GM12878 (cell line): ENCODE measurements around the gene NLN. TPM values are rescaled to one million over a fixed set of nuclear protein-coding genes. Genes with fewer than 3 reads are reported as not detected.

Experiments
- ATAC-seq: fragments of 200-7000 bp; cut with Tn5 transposase; 3 replicates; pipeline ENCODE4 v1.9.1; 2020; ENCODE audit warnings: mild to moderate bottlenecking, moderate library complexity
- BruUV-seq: library from RNA; stranded (reverse); fragments of 400-500 nt; replicated peaks from 2 replicates; lab custom pipeline; 2021; lab: Mats Ljungman, UMichigan
- CTCF ChIA-PET: fragments of 300-600 bp; sonication (Branson Sonifier 250); formaldehyde crosslinking; extraction: SDS; loops from one replicate; lab custom pipeline; 2021; ENCODE audit warnings: inconsistent platforms; lab: Yijun Ruan, JAX
- POLR2A ChIA-PET: fragments of 350-600 bp; formaldehyde crosslinking; extraction: SDS; loops from one replicate; lab custom pipeline; 2021; ENCODE audit warnings: inconsistent platforms; lab: Charles Lee
- RAD21 ChIA-PET: fragments of 300-600 bp; sonication (Branson Sonifier 250); formaldehyde crosslinking; loops from one replicate; lab custom pipeline; 2023; ENCODE audit warnings: antibody characterized with exemption; ENCODE audit not compliant: unreplicated experiment; lab: Charles Lee
- SMC1A ChIA-PET: fragments of 300-600 bp; sonication (Branson Sonifier 250); formaldehyde crosslinking; loops from one replicate; lab custom pipeline; 2023; ENCODE audit not compliant: unreplicated experiment, uncharacterized antibody; lab: Charles Lee
- DNase-seq: peaks from one replicate; pipeline ENCODE4 v3.0.0-alpha.2; 2011; ENCODE audit warnings: low read depth, low spot score
- FAIRE-seq: peaks from 3 replicates; lab custom pipeline; 2011; peaks lifted over from hg19 to GRCh38; lab: Jason Lieb, UNC
- H2AFZ ChIP-seq: 2 replicates; pipeline ENCODE4 v1.6.0; 2011; ENCODE audit warnings: low read depth, low read length, control low read depth; ENCODE audit not compliant: control insufficient read depth
- H3K27ac ChIP-seq: 2 replicates; pipeline ENCODE4 v1.5.1; 2011; ENCODE audit warnings: control low read depth; ENCODE audit not compliant: control insufficient read depth, insufficient read depth
- H3K27me3 ChIP-seq, 2 experiments: replicated peaks in 1 of 2; 2 replicates each; pipeline versions ENCODE4 v1.6.0 to v1.6.1; 2011; ENCODE audit warnings: low read length in 1 of 2; ENCODE audit not compliant: control insufficient read depth in 2 of 2, insufficient read depth in 2 of 2
- H3K36me3 ChIP-seq, 2 experiments: 2 replicates each; pipeline ENCODE4 v1.5.1; 2011; ENCODE audit warnings: low read length in 1 of 2; ENCODE audit not compliant: control insufficient read depth in 2 of 2, insufficient read depth in 2 of 2
- H3K4me1 ChIP-seq: 2 replicates; pipeline ENCODE4 v1.6.1; 2011; ENCODE audit warnings: mild to moderate bottlenecking, low read length, moderate library complexity, mixed read lengths; ENCODE audit not compliant: control insufficient read depth, insufficient read depth
- H3K4me2 ChIP-seq: 2 replicates; pipeline ENCODE4 v1.6.0; 2011; ENCODE audit warnings: control low read depth; ENCODE audit not compliant: control insufficient read depth, insufficient read depth
- H3K4me3 ChIP-seq: fragments of 200-600 bp; sonication (generic); 2 replicates; pipeline ENCODE4 v1.5.1; 2016
- H3K79me2 ChIP-seq: 2 replicates; pipeline ENCODE4 v1.6.0; 2011; ENCODE audit warnings: low read length; ENCODE audit not compliant: control insufficient read depth, insufficient read depth
- H3K9ac ChIP-seq: 2 replicates; pipeline ENCODE4 v1.8.0; 2011; ENCODE audit warnings: low read length, control low read depth, mixed read lengths; ENCODE audit not compliant: control insufficient read depth, insufficient read depth
- H3K9me3 ChIP-seq: replicated peaks from 3 replicates; pipeline ENCODE4 v1.5.1; 2011; ENCODE audit warnings: mild to moderate bottlenecking, low read length; ENCODE audit not compliant: control insufficient read depth, insufficient read depth
- H4K20me1 ChIP-seq: 2 replicates; pipeline ENCODE4 v1.6.0; 2011; ENCODE audit not compliant: control insufficient read depth, insufficient read depth
- ATF2 ChIP-seq: IDR thresholded peaks from 2 replicates; pipeline ENCODE4 v1.6.1; 2012; ENCODE audit warnings: low read length, inconsistent platforms
- ATF7 ChIP-seq: fragments of 450-650 bp; IDR thresholded peaks from 2 replicates; pipeline ENCODE4 v1.6.1; 2016; ENCODE audit warnings: low read depth, mild to moderate bottlenecking
- CBX5 ChIP-seq: sonication (generic); IDR thresholded peaks from 2 replicates; pipeline ENCODE4 v1.6.1; 2016; ENCODE audit warnings: low read depth, moderate library complexity, mild to moderate bottlenecking, inconsistent platforms
- CREB1 ChIP-seq: IDR thresholded peaks from 2 replicates; pipeline ENCODE4 v1.6.1; 2012; ENCODE audit warnings: low read depth, mild to moderate bottlenecking, inconsistent platforms
- CREM ChIP-seq: IDR thresholded peaks from 2 replicates; pipeline ENCODE4 v1.6.1; 2014; ENCODE audit warnings: antibody characterized with exemption, low read depth
- E4F1 ChIP-seq: fragments of 450-650 bp; IDR thresholded peaks from 2 replicates; pipeline ENCODE4 v1.6.1; 2018; ENCODE audit warnings: borderline replicate concordance, mild to moderate bottlenecking; ENCODE audit not compliant: partially characterized antibody
- FOXM1 ChIP-seq: IDR thresholded peaks from 2 replicates; pipeline ENCODE4 v1.6.1; 2012; ENCODE audit warnings: low read depth, mild to moderate bottlenecking, inconsistent platforms, low read length, moderate library complexity
- HDGF ChIP-seq: fragments of 450-650 bp; IDR thresholded peaks from 2 replicates; pipeline ENCODE4 v1.6.1; 2016; ENCODE audit warnings: antibody characterized with exemption
- HSF1 ChIP-seq: fragments of 150-350 bp; IDR thresholded peaks from 2 replicates; pipeline ENCODE4 v1.6.1; 2014; ENCODE audit warnings: mild to moderate bottlenecking, low read depth, low read length
- IKZF1 ChIP-seq: fragments of 450-650 bp; conservative IDR thresholded peaks from 2 replicates; pipeline ENCODE4 v1.6.1; 2017; ENCODE audit warnings: antibody characterized with exemption, mild to moderate bottlenecking
- JUNB ChIP-seq: IDR thresholded peaks from 2 replicates; pipeline ENCODE4 v1.6.1; 2016; ENCODE audit warnings: antibody characterized with exemption, mild to moderate bottlenecking
- MEF2B ChIP-seq: fragments of 450-650 bp; IDR thresholded peaks from 2 replicates; pipeline ENCODE4 v1.6.1; 2018; ENCODE audit warnings: mild to moderate bottlenecking, moderate library complexity; ENCODE audit not compliant: partially characterized antibody, poor library complexity, severe bottlenecking
- PKNOX1 ChIP-seq: fragments of 450-650 bp; IDR thresholded peaks from 2 replicates; pipeline ENCODE4 v1.6.1; 2016; ENCODE audit warnings: mild to moderate bottlenecking
- ZBTB4 ChIP-seq: fragments of 450-650 bp; formaldehyde crosslinking; IDR thresholded peaks from 2 replicates; pipeline ENCODE4 v1.4.0; 2022; ENCODE audit warnings: mild to moderate bottlenecking, moderate library complexity
- ZNF384 ChIP-seq: IDR thresholded peaks from 2 replicates; pipeline ENCODE4 v1.6.1; 2012; ENCODE audit warnings: low read depth, mild to moderate bottlenecking, low read length, improper control_type of control experiment, borderline replicate concordance
- ZNF622 ChIP-seq: fragments of 450-650 bp; IDR thresholded peaks from 2 replicates; pipeline ENCODE4 v1.6.1; 2017; ENCODE audit warnings: mild to moderate bottlenecking, inconsistent platforms
- WGBS: methylation state at CpG from one replicate; pipeline ENCODE4 v1.1.6; 2016; ENCODE audit warnings: low lambda C conversion rate; ENCODE audit not compliant: insufficient replicate concordance, insufficient coverage; ENCODE audit errors: missing lambda C conversion rate; 5-methylcytosine and 5-hydroxymethylcytosine counted together
- in situ Hi-C: fragments of 300-500 bp; cut with MboI; formaldehyde crosslinking; loops from 9 replicates; pipeline ENCODE4 v1.14.3; 2018; ENCODE audit warnings: mixed read lengths
- intact Hi-C: fragments of 100-400 bp; cut with micrococcal nuclease; formaldehyde crosslinking; loops from one replicate; pipeline ENCODE4 v1.14.2; 2022; ENCODE audit not compliant: unreplicated experiment
- polyA plus RNA-seq, 11 experiments: library from polyadenylated mRNA; depleted of rRNA in 4 of 11; unstranded in 6 of 11; stranded (reverse) in 5 of 11; fragments of >200 nt; fragmentation: Nextera tagmentation in 4 of 11; fragmentation: Illumina TruSeq in 1 of 11; extraction: Ambion mirVana in 4 of 11; extraction: Trizol in 1 of 11; gene quantifications; 1 replicate in 1 of 11; 2 replicates in 10 of 11; pipeline versions ENCODE4 v1.2.1 to v1.2.3, GENCODE V29; 2011 to 2016; ENCODE audit warnings: inconsistent platforms in 2 of 11, missing spikeins in 2 of 11, low read depth in 1 of 11
- total RNA-seq, 4 experiments: library from RNA; depleted of rRNA in 3 of 4; stranded (reverse); fragments of >200 nt in 3 of 4; fragmentation: Illumina TruSeq in 1 of 4; extraction: Trizol in 1 of 4; gene quantifications; 2 replicates each; pipeline versions ENCODE4 v1.2.1 to v1.2.3, GENCODE V29; 2013 to 2021

Gene NLN
- total and polyA plus RNA-seq, 10 of the 15 experiments (the other 5 are each of a cell fraction or from before 2014, with no cell fraction given) = 6.8 to 56.9 (median 33.3) TPM

GRCh38 chr5:65695896-65696295 lies 26.1 kb upstream of the NLN start:
- H3K27me3 ChIP-seq = no peaks in the 10 kb centered on the region
- H2AFZ ChIP-seq = no peak overlapping the region
- no peak overlapping the region for H3K27ac ChIP-seq
- DNase-seq (no peak), ATAC-seq (no peak), FAIRE-seq (no peak)
- ChIA-PET RAD21 (no interaction called here), CTCF (interaction anchor here (0.7 to 1.0 kb wide), 2 partner anchors 12 to 47 kb away, joined by 3 to 4 read pairs; no protein-coding TSS in a partner anchor), POLR2A (no interaction called here), SMC1A (interaction anchor here (0.9 to 1.0 kb wide), 2 partner anchors 9 to 19 kb away, joined by 4 to 5 read pairs; no protein-coding TSS in a partner anchor)
- no peak overlapping the region for H3K4me2 ChIP-seq
- no TSS peak for BruUV-seq
- no peak for TF ChIP-seq ZNF384
- no peak for TF ChIP-seq ATF7
- TF ChIP-seq E4F1 = no peak
- no peak for TF ChIP-seq IKZF1
- no peak for TF ChIP-seq ATF2
- TF ChIP-seq HSF1 = no peak
- TF ChIP-seq PKNOX1 = no peak
- TF ChIP-seq ZBTB4 = no peak
- TF ChIP-seq ZNF622 = no peak
- TF ChIP-seq CBX5 = no peak
- no peak for TF ChIP-seq MEF2B
- no peak for TF ChIP-seq FOXM1
- no peak for TF ChIP-seq HDGF
- no peak for TF ChIP-seq CREB1
- no peak for TF ChIP-seq JUNB
- no peak for TF ChIP-seq CREM
- in situ Hi-C loops (no loop called here), intact Hi-C loops (no loop called here)
- no peaks in the 10 kb centered on the region for H4K20me1 ChIP-seq
- no peak overlapping the region for H3K9ac ChIP-seq
- no peaks in the 10 kb centered on the region for H3K79me2 ChIP-seq
- H3K4me1 ChIP-seq = peaks cover 4% of the 10 kb centered on the region; the same call in 1 of the 2 replicates
- WGBS = 100% methylated on average over 4 of the region's 4 CpGs
- peaks cover 0 to 2% of the 10 kb centered on the region in 2 experiments; a peak in 1 of 4 replicates for H3K36me3 ChIP-seq
- H3K9me3 ChIP-seq = no peaks in the 10 kb centered on the region; the same call in 2 of the 3 replicates
- no peak overlapping the region for H3K4me3 ChIP-seq
